Transverse colon (tissue), 4 donors: ENCODE measurements around the gene GRAMD1B.

Experiments
- CTCF ChIP-seq, 5 experiments: fragments of 200-600 bp in 3 of 5; fragments of 450-650 bp in 2 of 5; sonication (generic) in 3 of 5; IDR thresholded peaks; 1 replicate in 2 of 5; 2 replicates in 3 of 5; pipeline ENCODE4 v1.5.1; 2016 to 2017; ENCODE audit warnings: antibody characterized with exemption in 5 of 5, inconsistent platforms in 3 of 5, mild to moderate bottlenecking in 2 of 5, moderate library complexity in 1 of 5
- POLR2A ChIP-seq: fragments of 450-650 bp; IDR thresholded peaks from one replicate; pipeline ENCODE4 v1.6.1; 2016; ENCODE audit warnings: antibody characterized with exemption, mild to moderate bottlenecking, moderate library complexity
- POLR2AphosphoS5 ChIP-seq, 3 donors: sonication (generic); formaldehyde crosslinking; IDR thresholded peaks; one replicate each; pipeline ENCODE4 v1.6.1; 2016; ENCODE audit warnings: antibody characterized with exemption in 3 of 3

- no peak for TF ChIP-seq CTCF (IDR thresholded peaks at IDR 0.05)
- no peak for TF ChIP-seq POLR2A
- no peak for TF ChIP-seq POLR2AphosphoS5 (IDR thresholded peaks at IDR 0.05)
Observed at GRCh38 chr11:123575441-123575840, 145.4 kb downstream of the GRAMD1B start.
